Gastroesophageal sphincter (tissue), 3 donors: Measurements from ENCODE around the gene FYB1.

Experiments used
- CTCF ChIP-seq, 4 experiments: fragments of 200-600 bp in 2 of 4; fragments of 450-650 bp in 2 of 4; sonication (generic) in 1 of 4; IDR thresholded peaks; one replicate each; pipeline ENCODE4 v1.5.1; 2017 to 2019; ENCODE audit warnings: antibody characterized with exemption in 4 of 4, mild to moderate bottlenecking in 2 of 4, moderate library complexity in 2 of 4
- EP300 ChIP-seq: sonication (generic); formaldehyde crosslinking; IDR thresholded peaks from one replicate; pipeline ENCODE4 v1.6.1; 2017; ENCODE audit warnings: antibody characterized with exemption, mild to moderate bottlenecking
- POLR2A ChIP-seq, 2 donors: fragments of 450-650 bp; IDR thresholded peaks; one replicate each; pipeline ENCODE4 v1.6.1; 2017; ENCODE audit warnings: antibody characterized with exemption in 2 of 2, mild to moderate bottlenecking in 2 of 2, moderate library complexity in 1 of 2
- POLR2AphosphoS5 ChIP-seq: sonication (generic); formaldehyde crosslinking; IDR thresholded peaks from one replicate; pipeline ENCODE4 v1.6.1; 2017; ENCODE audit warnings: antibody characterized with exemption

GRCh38 chr5:39164016-39164415 lies 55.3 kb downstream of the FYB1 start:
- TF ChIP-seq CTCF (IDR thresholded peaks at IDR 0.05): no peak
- no peak for TF ChIP-seq EP300
- no peak for TF ChIP-seq POLR2A (IDR thresholded peaks at IDR 0.05)
- no peak for TF ChIP-seq POLR2AphosphoS5
